ENCODE data around the gene VPS37B. TPM values are rescaled to one million over a fixed set of nuclear protein-coding genes. Genes with fewer than 3 reads are reported as not detected.

VPS37B gene
- total and polyA plus RNA-seq, 8 donors, result 13.5 to 30.1 (median 18.6) TPM

DNA sequence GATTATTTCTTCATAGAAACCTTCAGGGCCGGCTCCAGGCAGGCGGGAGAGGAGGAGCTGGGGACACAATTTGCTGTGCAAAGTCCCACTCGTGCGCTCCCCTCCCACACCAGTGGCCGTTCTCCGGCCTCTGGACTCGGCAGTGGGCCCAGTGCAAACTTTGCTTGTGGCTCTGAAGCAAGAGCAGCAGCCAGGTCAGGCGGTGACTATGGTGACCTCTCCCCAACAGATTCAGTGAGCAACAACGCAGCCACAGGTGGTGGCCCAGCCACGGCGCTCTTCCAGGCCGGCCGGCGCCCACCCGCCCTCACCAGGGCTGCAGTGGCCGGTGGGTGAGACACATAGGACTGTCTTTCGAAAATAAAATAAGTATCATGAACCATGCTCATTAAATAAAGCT is 29.5 kb downstream of the VPS37B start:
- WGBS, 2 donors, result 55 to 70% methylated on average over 17 of the region's 17 CpGs

DNA sequence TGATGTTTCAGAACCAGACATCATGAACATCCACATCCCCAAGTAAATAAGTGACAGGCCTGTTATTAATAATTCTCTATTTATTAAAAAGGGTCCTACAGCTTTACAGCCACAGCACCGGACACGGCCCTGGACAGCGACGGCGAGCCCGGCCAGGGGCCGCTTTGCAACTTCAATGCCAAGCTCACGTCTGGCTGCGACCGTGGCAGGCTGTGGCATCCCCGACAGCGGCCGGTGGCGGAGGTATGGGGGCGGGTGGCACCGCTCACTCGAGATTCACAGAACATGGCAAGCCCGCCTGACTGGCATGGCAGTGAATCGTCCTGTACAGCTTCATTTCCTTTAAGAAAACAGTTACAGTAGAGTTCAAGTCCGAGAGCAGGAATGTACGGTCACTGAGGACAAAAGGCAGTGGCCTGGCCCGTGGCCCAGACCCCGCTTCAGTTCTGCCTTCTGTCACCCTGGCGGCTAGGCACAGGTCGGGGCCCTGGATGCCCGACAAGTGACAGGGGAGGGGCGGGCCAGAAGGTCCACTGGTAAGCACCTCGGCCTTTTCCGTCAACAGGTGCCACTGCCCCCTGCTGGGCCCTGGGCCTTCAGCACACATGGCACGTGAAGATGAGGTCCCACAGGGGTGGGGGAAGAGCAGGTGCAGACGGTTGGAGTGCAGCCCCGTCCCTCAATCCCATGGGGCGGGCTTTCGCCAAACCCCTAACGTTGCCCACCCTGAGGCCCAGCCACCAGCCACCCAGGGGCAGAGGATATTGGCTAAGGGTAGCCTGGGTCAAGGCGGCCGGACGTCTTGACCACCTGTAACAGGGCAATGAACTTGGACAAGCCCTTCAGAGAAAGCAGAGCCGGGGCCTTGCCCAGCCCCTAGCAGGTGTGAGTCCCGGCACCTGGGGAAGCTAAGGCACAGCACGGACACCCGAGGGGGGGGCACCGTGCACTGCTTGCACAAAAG is 30.4 kb downstream of the VPS37B start:
- TF ChIP-seq, protein P1, sequence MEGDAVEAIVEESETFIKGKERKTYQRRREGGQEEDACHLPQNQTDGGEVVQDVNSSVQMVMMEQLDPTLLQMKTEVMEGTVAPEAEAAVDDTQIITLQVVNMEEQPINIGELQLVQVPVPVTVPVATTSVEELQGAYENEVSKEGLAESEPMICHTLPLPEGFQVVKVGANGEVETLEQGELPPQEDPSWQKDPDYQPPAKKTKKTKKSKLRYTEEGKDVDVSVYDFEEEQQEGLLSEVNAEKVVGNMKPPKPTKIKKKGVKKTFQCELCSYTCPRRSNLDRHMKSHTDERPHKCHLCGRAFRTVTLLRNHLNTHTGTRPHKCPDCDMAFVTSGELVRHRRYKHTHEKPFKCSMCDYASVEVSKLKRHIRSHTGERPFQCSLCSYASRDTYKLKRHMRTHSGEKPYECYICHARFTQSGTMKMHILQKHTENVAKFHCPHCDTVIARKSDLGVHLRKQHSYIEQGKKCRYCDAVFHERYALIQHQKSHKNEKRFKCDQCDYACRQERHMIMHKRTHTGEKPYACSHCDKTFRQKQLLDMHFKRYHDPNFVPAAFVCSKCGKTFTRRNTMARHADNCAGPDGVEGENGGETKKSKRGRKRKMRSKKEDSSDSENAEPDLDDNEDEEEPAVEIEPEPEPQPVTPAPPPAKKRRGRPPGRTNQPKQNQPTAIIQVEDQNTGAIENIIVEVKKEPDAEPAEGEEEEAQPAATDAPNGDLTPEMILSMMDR (IDR thresholded peaks at IDR 0.05), result peak; percentile 29 to 50 (median 44)
- no peak for FAIRE-seq
- Histone ChIP-seq H3K27ac (peak overlapping the region; percentile 6 to 79 (median 46)), H3K27me3 (no peaks in the 10 kb centered on the region), H3K4me1 (peaks cover 40 to 60% (median 53%) of the 10 kb centered on the region in 3 donors), H3K9me3 (no peaks in the 10 kb centered on the region), H3K4me3 (no peak overlapping the region), H3K36me3 (peaks cover 0 to 15% (median 0%) of the 10 kb centered on the region in 3 donors)
- intact Hi-C loops (cut with DNase I), result loop anchor here in 1 of 3 donors (10.0 kb wide), 1 partner anchor 369 kb away; the partner anchor contains the start of genes MPHOSPH9 and MTRFR
- peak; percentile 19 to 47 (median 42) for ATAC-seq
- DNase-seq, result peak; percentile 63 to 90 (median 76)
- WGBS, 2 donors, result 49 to 51% methylated on average over 43 of the region's 43 CpGs

More for the DNA sequence above, 29.5 kb downstream of the VPS37B start:
- Histone ChIP-seq H3K4me3 (no peak overlapping the region), H3K27me3 (no peaks in the 10 kb centered on the region), H3K9me3 (no peaks in the 10 kb centered on the region), H3K4me1 (peaks cover 49 to 66% (median 56%) of the 10 kb centered on the region in 3 donors), H3K36me3 (peaks cover 0 to 15% (median 0%) of the 10 kb centered on the region in 3 donors), H3K27ac (peak overlapping the region; percentile 6 to 79 (median 18))
- ATAC-seq (peak in 2 of 4 donors; percentile 1), FAIRE-seq (no peak), DNase-seq (peak in 4 of 6 donors; percentile 60 to 79 (median 70))
- TF ChIP-seq, protein P1 (IDR thresholded peaks at IDR 0.05), result no peak
- intact Hi-C loops (cut with DNase I), result loop anchor here in 1 of 3 donors (10.0 kb wide), 1 partner anchor 368 kb away; the partner anchor contains the start of genes MPHOSPH9 and MTRFR

DNA sequence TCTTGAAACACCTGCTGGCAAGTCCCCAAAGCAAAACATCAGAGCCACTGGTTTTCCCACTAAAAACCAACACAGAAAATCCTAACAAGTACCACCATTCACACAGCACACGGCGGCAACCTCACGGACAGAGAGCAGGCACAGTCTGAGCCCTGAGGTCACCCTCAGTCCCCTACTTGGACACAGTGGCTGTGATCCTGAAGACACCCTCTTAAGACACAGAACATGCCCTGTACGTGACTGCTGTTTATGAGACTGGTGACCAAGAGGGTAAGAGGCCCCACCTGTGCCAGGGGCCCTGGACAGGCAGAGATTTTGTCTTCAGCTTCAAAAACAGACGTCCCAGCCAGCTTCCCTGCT is 31.1 kb downstream of the VPS37B start:
- Histone ChIP-seq H3K4me1 (peaks cover 34 to 56% (median 49%) of the 10 kb centered on the region in 3 donors), H3K4me3 (no peak overlapping the region), H3K27ac (peak overlapping the region in 2 of 4 donors; percentile 63 to 79), H3K9me3 (no peaks in the 10 kb centered on the region), H3K27me3 (no peaks in the 10 kb centered on the region), H3K36me3 (peaks cover 0 to 15% (median 0%) of the 10 kb centered on the region in 3 donors)
- 73 to 78% methylated on average over 5 of the region's 5 CpGs for WGBS, 2 donors
- DNase-seq, result peak in 1 of 6 donors; percentile 45
- no peak for FAIRE-seq
- no peak for ATAC-seq
- intact Hi-C loops (cut with DNase I), result loop anchor here in 2 of 3 donors (5.0 to 10.0 kb wide), 2 partner anchors 87 to 370 kb away; partner anchors contain the start of genes MPHOSPH9 (in 1 of the 2) and MTRFR (in 1 of the 2)
- TF ChIP-seq, protein P1 (IDR thresholded peaks at IDR 0.05), result no peak

DNA sequence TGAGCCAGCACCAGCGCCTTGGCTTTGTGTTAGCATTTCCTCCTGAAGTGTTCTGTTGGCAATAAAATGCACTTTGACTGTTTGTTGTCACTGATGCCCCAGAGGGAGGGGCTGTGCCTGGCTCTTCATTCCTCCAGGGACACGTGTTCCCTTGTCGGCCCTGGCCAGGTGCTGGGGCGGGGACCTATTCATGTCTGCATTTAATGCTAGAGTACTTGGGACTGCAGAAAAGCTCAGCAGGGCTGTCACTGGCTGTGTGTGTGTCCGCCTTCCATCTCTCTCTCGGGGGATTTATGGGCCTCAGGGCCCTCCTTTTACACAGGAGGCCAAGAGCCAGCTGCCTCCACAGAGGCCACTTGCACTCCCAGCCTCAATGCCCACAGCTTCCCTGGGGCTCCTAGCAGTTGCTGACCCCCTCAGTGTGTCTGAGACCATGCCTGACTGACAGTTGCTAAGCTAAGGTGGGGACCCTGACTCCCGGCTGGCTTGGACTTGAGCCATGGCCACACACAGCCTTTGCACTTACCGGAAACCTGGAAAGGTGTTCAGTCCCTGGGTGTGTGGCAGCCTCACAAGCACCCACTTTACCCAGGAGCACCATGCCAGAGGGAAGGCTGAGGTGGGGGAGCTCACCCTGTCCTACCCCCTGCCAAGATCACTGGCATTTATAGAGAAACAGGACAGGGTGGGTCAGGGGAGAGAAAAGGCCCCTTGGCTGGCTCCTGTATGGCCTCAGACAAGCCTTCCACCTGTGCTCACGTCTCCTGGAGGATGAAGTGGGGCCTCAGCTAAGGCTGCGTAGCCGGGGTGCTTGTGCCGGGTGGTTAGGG is 32.8 kb downstream of the VPS37B start:
- Histone ChIP-seq H3K27me3 (no peaks in the 10 kb centered on the region), H3K36me3 (peaks cover 0 to 18% (median 0%) of the 10 kb centered on the region in 3 donors), H3K4me3 (no peak overlapping the region), H3K27ac (peak overlapping the region in 3 of 4 donors; percentile 28 to 59 (median 29)), H3K9me3 (no peaks in the 10 kb centered on the region), H3K4me1 (peaks cover 24 to 42% (median 37%) of the 10 kb centered on the region in 3 donors)
- intact Hi-C loops (cut with DNase I), result loop anchor here in 2 of 3 donors (5.0 to 10.0 kb wide), 2 partner anchors 89 to 372 kb away; partner anchors contain the start of genes MPHOSPH9 (in 1 of the 2) and MTRFR (in 1 of the 2)
- FAIRE-seq (no peak), ATAC-seq (peak in 2 of 4 donors; percentile 6 to 7), DNase-seq (peak in 4 of 6 donors; percentile 47 to 68 (median 60))
- 44 to 47% methylated on average over 12 of the region's 12 CpGs for WGBS, 2 donors
- TF ChIP-seq, protein P1 (IDR thresholded peaks at IDR 0.05), result no peak

Data from pancreas (tissue), 10 donors.